HG03060 (cell line): ENCODE measurements around the gene POLA1.
"Not testable (repeated sequence)": the region's sequence is repeated elsewhere in the genome, so short reads cannot be mapped to it uniquely, and the experiment has no call there.

ENCODE experiments used
- ATAC-seq: cut with Tn5 transposase; IDR thresholded peaks from one replicate; pipeline ENCODE4 v1.9.1; 2021; ENCODE audit warnings: low read depth, moderate number of reproducible peaks; ENCODE audit not compliant: unreplicated experiment

POLA1 gene

GRCh38 chrX:24796204-24796603 is 102.5 kb downstream of the POLA1 start:
- ATAC-seq, result no peak

GRCh38 chrX:24799078-24799477 is 105.4 kb downstream of the POLA1 start:
- ATAC-seq, result no peak

- ATAC-seq, result no peak
These were observed 105.8 kb downstream of the POLA1 start for GRCh38 chrX:24799565-24799964.

GRCh38 chrX:24805201-24805600 is 111.5 kb downstream of the POLA1 start:
- ATAC-seq, result no peak

GRCh38 chrX:24819807-24820206 is 126.1 kb downstream of the POLA1 start:
- not testable (repeated sequence) for ATAC-seq

- no peak for ATAC-seq
These were observed 134.4 kb downstream of the POLA1 start for GRCh38 chrX:24828147-24828546.

- ATAC-seq, result no peak
These were observed 134.9 kb downstream of the POLA1 start for GRCh38 chrX:24828600-24828999.

- no peak for ATAC-seq
These were observed 140.0 kb downstream of the POLA1 start for GRCh38 chrX:24833695-24834094.

- ATAC-seq, result no peak
These were observed 144.2 kb downstream of the POLA1 start for GRCh38 chrX:24837966-24838365.

GRCh38 chrX:24838629-24839028 is 144.9 kb downstream of the POLA1 start:
- ATAC-seq, result no peak

GRCh38 chrX:24839331-24839730 is 145.6 kb downstream of the POLA1 start:
- no peak for ATAC-seq

- no peak for ATAC-seq
These were observed 148.8 kb downstream of the POLA1 start for GRCh38 chrX:24842486-24842885.

- ATAC-seq, result no peak
These were observed 152.9 kb downstream of the POLA1 start for GRCh38 chrX:24846550-24847150.

- ATAC-seq, result no peak
These were observed 157.6 kb downstream of the POLA1 start for GRCh38 chrX:24851289-24851688.

- no peak for ATAC-seq
These were observed 158.1 kb downstream of the POLA1 start for GRCh38 chrX:24851780-24852179.

GRCh38 chrX:24858004-24858746 is 164.5 kb downstream of the POLA1 start:
- ATAC-seq, result no peak

- no peak for ATAC-seq
These were observed 165.6 kb downstream of the POLA1 start for GRCh38 chrX:24859211-24859841.

- no peak for ATAC-seq
These were observed 166.4 kb downstream of the POLA1 start for GRCh38 chrX:24860140-24860539.

- no peak for ATAC-seq
These were observed 168.6 kb downstream of the POLA1 start for GRCh38 chrX:24862343-24862742.

GRCh38 chrX:24863779-24864178 is 170.1 kb downstream of the POLA1 start:
- ATAC-seq, result not testable (repeated sequence)

- ATAC-seq, result no peak
These were observed 176.4 kb downstream of the POLA1 start for GRCh38 chrX:24870143-24870542.
